Mesenchymal stem cell (in vitro differentiated cells and primary cell): ENCODE results near the gene DBP.

Experiments used
- DNase-seq: peaks from one replicate; pipeline ENCODE4 v3.0.0-alpha.2; 2013
- H2AFZ ChIP-seq: one replicate; pipeline ENCODE4 v1.6.1; 2013; ENCODE audit warnings: low read depth, mild to moderate bottlenecking, control low read depth, inconsistent platforms, low read length, moderate library complexity
- H2AK5ac ChIP-seq: 2 replicates; pipeline ENCODE4 v1.6.1; 2013; ENCODE audit warnings: low read length, moderate library complexity, mild to moderate bottlenecking, inconsistent platforms; ENCODE audit not compliant: severe bottlenecking
- H2BK120ac ChIP-seq: one replicate; pipeline ENCODE4 v1.6.1; 2013; ENCODE audit warnings: low read depth, mild to moderate bottlenecking, inconsistent platforms, low read length, moderate library complexity
- H2BK12ac ChIP-seq, 2 experiments: one replicate each; pipeline ENCODE4 v1.6.1; 2013; ENCODE audit warnings: inconsistent platforms in 2 of 2, low read length in 2 of 2, mild to moderate bottlenecking in 2 of 2, moderate library complexity in 2 of 2, control low read depth in 1 of 2
- H2BK15ac ChIP-seq: one replicate; pipeline ENCODE4 v1.6.1; 2013; ENCODE audit warnings: mild to moderate bottlenecking, low read depth, inconsistent platforms; ENCODE audit not compliant: poor library complexity, severe bottlenecking
- H2BK5ac ChIP-seq: 2 replicates; pipeline ENCODE4 v1.6.1; 2013; ENCODE audit warnings: low read depth, mild to moderate bottlenecking, low read length, control low read depth, inconsistent platforms; ENCODE audit not compliant: poor library complexity, severe bottlenecking
- H3K14ac ChIP-seq, 2 experiments: one replicate each; pipeline ENCODE4 v1.6.1; 2013; ENCODE audit warnings: inconsistent platforms in 2 of 2, low read length in 2 of 2, control low read depth in 1 of 2, mild to moderate bottlenecking in 1 of 2, moderate library complexity in 1 of 2
- H3K18ac ChIP-seq, 2 experiments: one replicate each; pipeline ENCODE4 v1.6.1; 2013; ENCODE audit warnings: inconsistent platforms in 2 of 2, low read length in 2 of 2, control low read depth in 1 of 2, low read depth in 1 of 2, mild to moderate bottlenecking in 1 of 2
- H3K23ac ChIP-seq, 2 experiments: one replicate each; pipeline ENCODE4 v1.6.1; 2013; ENCODE audit warnings: inconsistent platforms in 2 of 2, low read length in 2 of 2, mild to moderate bottlenecking in 2 of 2, moderate library complexity in 2 of 2, control low read depth in 1 of 2
- H3K27ac ChIP-seq: 2 replicates; pipeline ENCODE4 v1.5.1; 2013; ENCODE audit warnings: mild to moderate bottlenecking, moderate library complexity, low read length, control low read depth, inconsistent platforms; ENCODE audit not compliant: poor library complexity, severe bottlenecking
- H3K27me3 ChIP-seq, 2 experiments: 2 replicates each; pipeline versions ENCODE4 v1.6.1 to v1.7.0; 2013; ENCODE audit warnings: low read length in 2 of 2, mild to moderate bottlenecking in 2 of 2, moderate library complexity in 2 of 2, control low read depth in 1 of 2, inconsistent platforms in 1 of 2; ENCODE audit not compliant: control insufficient read depth in 1 of 2, insufficient read depth in 1 of 2
- H3K36me3 ChIP-seq, 2 experiments: 2 replicates each; pipeline versions ENCODE4 v1.6.1 to v1.7.0; 2013; ENCODE audit warnings: low read length in 2 of 2, control low read depth in 1 of 2, inconsistent platforms in 1 of 2, low read depth in 1 of 2, mild to moderate bottlenecking in 1 of 2; ENCODE audit not compliant: insufficient read depth in 2 of 2, control insufficient read depth in 1 of 2
- H3K4ac ChIP-seq, 2 experiments: one replicate each; pipeline ENCODE4 v1.6.1; 2013; ENCODE audit warnings: inconsistent platforms in 2 of 2, low read length in 2 of 2, mild to moderate bottlenecking in 2 of 2, moderate library complexity in 2 of 2, control low read depth in 1 of 2, low read depth in 1 of 2
- H3K4me1 ChIP-seq: 2 replicates; pipeline ENCODE4 v1.6.1; 2013; ENCODE audit warnings: low read depth, low read length, control low read depth; ENCODE audit not compliant: control insufficient read depth, insufficient read depth
- H3K4me2 ChIP-seq: 2 replicates; pipeline ENCODE4 v1.6.1; 2013; ENCODE audit warnings: low read length, mild to moderate bottlenecking, inconsistent platforms; ENCODE audit not compliant: poor library complexity, severe bottlenecking
- H3K4me3 ChIP-seq, 2 experiments: 2 replicates each; pipeline versions ENCODE4 v1.5.1 to v1.7.0; 2013; ENCODE audit warnings: low read length in 2 of 2, mild to moderate bottlenecking in 2 of 2, control low read depth in 1 of 2, low read depth in 1 of 2; ENCODE audit not compliant: insufficient read depth in 1 of 2
- H3K79me1 ChIP-seq: replicated peaks from 2 replicates; pipeline ENCODE4 v1.6.1; 2013; ENCODE audit warnings: mild to moderate bottlenecking, control low read depth, low read length, inconsistent platforms; ENCODE audit not compliant: poor library complexity, severe bottlenecking
- H3K9ac ChIP-seq: 2 replicates; pipeline ENCODE4 v1.7.0; 2013; ENCODE audit warnings: mild to moderate bottlenecking, low read length, moderate library complexity
- H3K9me3 ChIP-seq: 2 replicates; pipeline ENCODE4 v1.7.0; 2013; ENCODE audit warnings: mild to moderate bottlenecking, low read length; ENCODE audit not compliant: control insufficient read depth
- H4K8ac ChIP-seq: one replicate; pipeline ENCODE4 v1.6.1; 2013; ENCODE audit warnings: inconsistent platforms, mild to moderate bottlenecking, low read length, moderate library complexity
- H4K91ac ChIP-seq: one replicate; pipeline ENCODE4 v1.6.1; 2013; ENCODE audit warnings: mild to moderate bottlenecking, low read length, inconsistent platforms
- WGBS: methylation state at CpG from one replicate; pipeline ENCODE4 v1.1.7; 2013; ENCODE audit warnings: mixed read lengths; 5-methylcytosine and 5-hydroxymethylcytosine counted together

DBP gene

DNA sequence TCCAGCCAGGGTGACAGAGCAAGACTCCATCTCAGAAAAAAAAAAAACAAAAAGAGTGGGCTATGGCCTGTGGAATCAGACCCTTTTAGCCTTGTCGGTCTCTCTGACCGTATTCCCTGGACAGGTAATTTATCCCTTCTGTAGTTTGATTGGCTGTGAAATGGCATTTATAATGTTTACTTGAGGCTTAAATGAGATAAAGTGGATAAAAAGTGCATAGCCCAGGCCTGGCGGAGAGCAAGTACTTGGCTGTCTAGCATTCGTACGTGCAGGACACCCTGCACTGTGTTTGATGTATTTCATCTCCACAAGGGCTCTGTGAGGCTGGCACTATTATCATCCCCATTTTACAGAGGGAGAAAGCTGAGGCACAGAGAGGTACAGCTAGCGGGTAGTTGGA lies 28.6 kb upstream of the DBP start:
- H3K27me3 ChIP-seq: peaks cover 0 to 10% of the 10 kb centered on the region in 2 experiments
- DNase-seq: no peak
- no peak overlapping the region for H3K23ac ChIP-seq
- peaks cover 5% of the 10 kb centered on the region for H3K4me1 ChIP-seq
- H3K4me3 ChIP-seq: no peak overlapping the region
- H3K4ac ChIP-seq: no peak overlapping the region
- H3K27ac ChIP-seq: no peak overlapping the region
- no peak overlapping the region for H4K91ac ChIP-seq
- H2AK5ac ChIP-seq: no peak overlapping the region
- H2AFZ ChIP-seq: no peak overlapping the region
- no peak overlapping the region for H2BK5ac ChIP-seq
- no peak overlapping the region for H2BK120ac ChIP-seq
- no peak overlapping the region for H3K4me2 ChIP-seq
- 91% methylated on average over 6 of the region's 6 CpGs for WGBS
- H2BK15ac ChIP-seq: no peak overlapping the region
- H4K8ac ChIP-seq: no peak overlapping the region
- H3K9ac ChIP-seq: no peak overlapping the region
- H3K14ac ChIP-seq: no peak overlapping the region
- H3K79me1 ChIP-seq: no peaks in the 10 kb centered on the region
- no peak overlapping the region for H2BK12ac ChIP-seq
- H3K9me3 ChIP-seq: no peaks in the 10 kb centered on the region
- H3K36me3 ChIP-seq: no peaks in the 10 kb centered on the region
- H3K18ac ChIP-seq: no peak overlapping the region

DNA sequence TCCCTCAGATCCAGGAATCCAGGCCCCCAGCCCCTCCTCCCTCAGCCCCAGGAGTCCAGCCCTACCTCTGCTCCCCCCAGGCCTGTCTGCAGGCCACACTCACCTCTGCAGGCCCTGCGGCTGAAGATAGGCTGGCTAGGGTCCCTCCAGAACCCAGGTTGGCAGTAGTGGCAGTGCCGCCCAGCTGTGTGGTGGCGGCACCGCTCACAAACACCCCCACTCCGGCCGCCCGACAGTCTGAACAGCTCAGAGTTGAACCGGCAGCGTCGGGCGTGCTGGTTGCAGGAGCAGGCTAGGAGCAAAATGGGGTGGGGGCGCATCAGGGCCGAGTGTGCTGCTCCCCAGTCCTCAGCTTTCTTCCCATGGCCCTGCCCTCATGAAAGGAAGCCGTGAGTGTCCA lies 27.3 kb upstream of the DBP start:
- Histone ChIP-seq H3K79me1 (no peaks in the 10 kb centered on the region), H3K9ac (no peak overlapping the region), H3K27me3 (peaks cover 0 to 10% of the 10 kb centered on the region in 2 experiments), H2BK15ac (no peak overlapping the region), H3K23ac (no peak overlapping the region), H3K4ac (no peak overlapping the region), H3K4me2 (no peak overlapping the region), H4K8ac (no peak overlapping the region), H2BK5ac (no peak overlapping the region), H2BK120ac (no peak overlapping the region), H3K4me3 (peak overlapping the region in 1 of 2 experiments; percentile 7), H2AK5ac (no peak overlapping the region), H4K91ac (no peak overlapping the region), H3K9me3 (no peaks in the 10 kb centered on the region), H2BK12ac (no peak overlapping the region), H2AFZ (no peak overlapping the region), H3K18ac (no peak overlapping the region), H3K27ac (no peak overlapping the region), H3K4me1 (peaks cover 7% of the 10 kb centered on the region), H3K36me3 (no peaks in the 10 kb centered on the region), H3K14ac (no peak overlapping the region)
- DNase-seq: no peak
- WGBS: 91% methylated on average over 14 of the region's 14 CpGs

DNA sequence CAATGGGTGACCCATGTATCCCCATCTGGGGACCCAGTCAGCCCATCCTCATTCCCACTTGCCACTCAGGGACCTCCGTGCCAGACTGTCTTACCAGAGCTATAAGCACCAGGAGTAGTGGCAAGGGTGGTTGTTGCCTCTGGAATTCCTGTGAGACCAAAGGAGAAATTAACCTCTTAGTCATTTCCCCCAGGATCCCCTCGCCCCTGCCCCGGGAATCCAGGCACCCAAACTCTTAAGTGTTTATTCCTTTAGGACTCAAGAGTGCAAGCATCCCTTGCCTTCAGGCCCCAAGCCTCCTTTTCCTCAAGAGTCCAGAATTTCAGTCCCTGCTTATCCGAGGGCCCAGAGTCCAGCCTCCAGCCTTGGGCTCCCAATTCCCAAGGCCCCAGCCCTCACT lies 26.5 kb upstream of the DBP start:
- Histone ChIP-seq H3K4ac (no peak overlapping the region), H2BK15ac (no peak overlapping the region), H2BK5ac (no peak overlapping the region), H4K91ac (peak overlapping the region; percentile 6), H3K23ac (peak overlapping the region in 1 of 2 experiments; percentile 11), H3K27me3 (peaks cover 0 to 10% of the 10 kb centered on the region in 2 experiments), H3K4me1 (peaks cover 7% of the 10 kb centered on the region), H3K14ac (no peak overlapping the region), H4K8ac (no peak overlapping the region), H3K36me3 (no peaks in the 10 kb centered on the region), H2AK5ac (no peak overlapping the region), H3K4me2 (no peak overlapping the region), H3K79me1 (no peaks in the 10 kb centered on the region), H3K27ac (no peak overlapping the region), H3K4me3 (no peak overlapping the region), H3K9me3 (no peaks in the 10 kb centered on the region), H3K9ac (no peak overlapping the region), H2BK12ac (no peak overlapping the region), H2AFZ (no peak overlapping the region), H3K18ac (no peak overlapping the region), H2BK120ac (no peak overlapping the region)
- DNase-seq: no peak
- WGBS: 67% methylated on average over 4 of the region's 4 CpGs

DNA sequence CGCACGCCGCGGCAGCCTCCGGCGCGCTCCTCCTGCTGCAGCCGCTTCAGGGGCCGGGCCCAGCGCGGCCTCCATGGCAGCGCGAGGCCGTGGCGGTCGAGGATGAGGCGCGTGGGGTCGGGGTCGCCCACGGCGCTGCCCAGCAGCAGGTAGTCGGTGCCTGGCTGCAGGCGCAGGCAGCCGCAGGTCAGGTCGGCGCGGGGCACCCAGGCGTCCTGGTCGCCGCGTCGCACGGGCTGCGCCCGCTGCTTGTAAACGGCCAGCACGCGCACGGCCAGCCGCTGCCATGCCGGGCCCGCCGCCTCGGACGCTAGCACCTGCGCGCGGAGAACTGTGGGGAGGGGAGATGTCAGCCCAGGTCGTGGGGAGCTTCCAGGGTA lies 24.5 kb upstream of the DBP start:
- peak overlapping the region; percentile 47 for H4K8ac ChIP-seq
- H3K9ac ChIP-seq: no peak overlapping the region
- H3K36me3 ChIP-seq: no peaks in the 10 kb centered on the region
- H3K18ac ChIP-seq: no peak overlapping the region
- no peak overlapping the region for H2BK12ac ChIP-seq
- no peak overlapping the region for H2BK5ac ChIP-seq
- no peak overlapping the region for H2BK120ac ChIP-seq
- no peaks in the 10 kb centered on the region for H3K79me1 ChIP-seq
- peaks cover 12% of the 10 kb centered on the region for H3K4me1 ChIP-seq
- H3K27ac ChIP-seq: no peak overlapping the region
- DNase-seq: no peak
- no peak overlapping the region for H2AK5ac ChIP-seq
- 97% methylated on average over 50 of the region's 50 CpGs for WGBS
- peak overlapping the region; percentile 29 for H4K91ac ChIP-seq
- no peak overlapping the region for H3K4me3 ChIP-seq
- no peaks in the 10 kb centered on the region for H3K9me3 ChIP-seq
- no peak overlapping the region for H3K4ac ChIP-seq
- peak overlapping the region; percentile 1 for H2BK15ac ChIP-seq
- no peak overlapping the region for H2AFZ ChIP-seq
- no peak overlapping the region for H3K4me2 ChIP-seq
- peaks cover 0 to 5% of the 10 kb centered on the region in 2 experiments for H3K27me3 ChIP-seq
- no peak overlapping the region for H3K23ac ChIP-seq
- H3K14ac ChIP-seq: no peak overlapping the region
